HG03039 (cell line): ENCODE measurements around the gene LHPP.

ENCODE experiments used
- ATAC-seq: cut with Tn5 transposase; IDR thresholded peaks from one replicate; pipeline ENCODE4 v1.9.1; 2021; ENCODE audit warnings: mild to moderate bottlenecking, moderate library complexity; ENCODE audit not compliant: unreplicated experiment

Gene LHPP

GRCh38 chr10:124470544-124471434 lies 9.2 kb downstream of the LHPP start:
- no peak for ATAC-seq

GRCh38 chr10:124472071-124472470 lies 10.4 kb downstream of the LHPP start:
- ATAC-seq: no peak

GRCh38 chr10:124473070-124473469 lies 11.4 kb downstream of the LHPP start:
- no peak for ATAC-seq

GRCh38 chr10:124474514-124475070 lies 13.0 kb downstream of the LHPP start:
- ATAC-seq: no peak

- no peak for ATAC-seq
These were observed 14.6 kb downstream of the LHPP start for GRCh38 chr10:124476043-124476725.

- no peak for ATAC-seq
These were observed 16.2 kb downstream of the LHPP start for GRCh38 chr10:124477614-124478363.

GRCh38 chr10:124478515-124478914 lies 16.9 kb downstream of the LHPP start:
- no peak for ATAC-seq

- no peak for ATAC-seq
These were observed 19.2 kb downstream of the LHPP start for GRCh38 chr10:124480860-124481259.

GRCh38 chr10:124481717-124482116 lies 20.1 kb downstream of the LHPP start:
- no peak for ATAC-seq

- no peak for ATAC-seq
These were observed 20.7 kb downstream of the LHPP start for GRCh38 chr10:124482236-124482800.

- no peak for ATAC-seq
These were observed 21.3 kb downstream of the LHPP start for GRCh38 chr10:124482876-124483275.

GRCh38 chr10:124484031-124484430 lies 22.4 kb downstream of the LHPP start:
- no peak for ATAC-seq

GRCh38 chr10:124484661-124485060 lies 23.0 kb downstream of the LHPP start:
- ATAC-seq: no peak

GRCh38 chr10:124486635-124487034 lies 25.0 kb downstream of the LHPP start:
- no peak for ATAC-seq

GRCh38 chr10:124491105-124491504 lies 29.5 kb downstream of the LHPP start:
- no peak for ATAC-seq

GRCh38 chr10:124492266-124492665 lies 30.6 kb downstream of the LHPP start:
- ATAC-seq: no peak

GRCh38 chr10:124493214-124493882 lies 31.7 kb downstream of the LHPP start:
- ATAC-seq: no peak

GRCh38 chr10:124494046-124494807 lies 32.6 kb downstream of the LHPP start:
- ATAC-seq: no peak

GRCh38 chr10:124495162-124495561 lies 33.5 kb downstream of the LHPP start:
- ATAC-seq: no peak

- ATAC-seq: no peak
These were observed 34.1 kb downstream of the LHPP start for GRCh38 chr10:124495725-124496124.
